Stimulated activated CD8-positive, alpha-beta memory T cell treated with anti-CD3 and anti-CD28 coated beads, Interleukin-2, amount 100 ng/mL, for 1 hour (primary cell): Measurements from ENCODE around the gene CELF2.

Experiments used
- DNase-seq, 2 donors: peaks; one replicate each; pipeline ENCODE4 v3.0.0-alpha.2; 2020; ENCODE audit warnings: low read depth in 2 of 2

Gene CELF2

GRCh38 chr10:11131112-11131639, 113.5 kb downstream of the CELF2 start:
- no peak for DNase-seq

- DNase-seq = no peak
Measured at GRCh38 chr10:11134411-11134810, 116.7 kb downstream of the CELF2 start.

GRCh38 chr10:11135709-11136108, 118.0 kb downstream of the CELF2 start:
- no peak for DNase-seq

- no peak for DNase-seq
Measured at GRCh38 chr10:11138314-11139033, 120.8 kb downstream of the CELF2 start.

GRCh38 chr10:11140963-11141362, 123.3 kb downstream of the CELF2 start:
- no peak for DNase-seq

- DNase-seq = no peak
Measured at GRCh38 chr10:11141571-11142091, 124.0 kb downstream of the CELF2 start.

GRCh38 chr10:11142777-11143176, 125.1 kb downstream of the CELF2 start:
- no peak for DNase-seq

GRCh38 chr10:11143242-11143641, 125.6 kb downstream of the CELF2 start:
- no peak for DNase-seq

- no peak for DNase-seq
Measured at GRCh38 chr10:11144626-11145494, 127.2 kb downstream of the CELF2 start.

- DNase-seq = peak in 1 of 2 donors; percentile 47
Measured at GRCh38 chr10:11145495-11145855, 127.8 kb downstream of the CELF2 start.

GRCh38 chr10:11146402-11147171, 128.9 kb downstream of the CELF2 start:
- no peak for DNase-seq

GRCh38 chr10:11147722-11148121, 130.1 kb downstream of the CELF2 start:
- DNase-seq = no peak

GRCh38 chr10:11148142-11149028, 130.7 kb downstream of the CELF2 start:
- DNase-seq = no peak

- no peak for DNase-seq
Measured at GRCh38 chr10:11149807-11150141, 132.1 kb downstream of the CELF2 start.

GRCh38 chr10:11150231-11150731, 132.6 kb downstream of the CELF2 start:
- DNase-seq = no peak

GRCh38 chr10:11150879-11151415, 133.3 kb downstream of the CELF2 start:
- no peak for DNase-seq

GRCh38 chr10:11152801-11153200, 135.1 kb downstream of the CELF2 start:
- no peak for DNase-seq

- DNase-seq = no peak
Measured at GRCh38 chr10:11153245-11153644, 135.6 kb downstream of the CELF2 start.

GRCh38 chr10:11153766-11154165, 136.1 kb downstream of the CELF2 start:
- DNase-seq = no peak

- DNase-seq = no peak
Measured at GRCh38 chr10:11154333-11154732, 136.7 kb downstream of the CELF2 start.
